Measurements from ENCODE around the gene METTL9. TPM values are rescaled to one million over a fixed set of nuclear protein-coding genes. Genes with fewer than 3 reads are reported as not detected.
A peak's percentile ranks its signal among the peaks of the same experiment; 100 is the strongest.
"Not testable (repeated sequence)": the region's sequence is repeated elsewhere in the genome, so short reads cannot be mapped to it uniquely, and the experiment has no call there.

The METTL9 gene
- polyA plus RNA-seq, 1 donor = 100 TPM

- DNase-seq = no peak
These were observed 25.0 kb upstream of the METTL9 start for GRCh38 chr16:21574372-21574771.

DNA sequence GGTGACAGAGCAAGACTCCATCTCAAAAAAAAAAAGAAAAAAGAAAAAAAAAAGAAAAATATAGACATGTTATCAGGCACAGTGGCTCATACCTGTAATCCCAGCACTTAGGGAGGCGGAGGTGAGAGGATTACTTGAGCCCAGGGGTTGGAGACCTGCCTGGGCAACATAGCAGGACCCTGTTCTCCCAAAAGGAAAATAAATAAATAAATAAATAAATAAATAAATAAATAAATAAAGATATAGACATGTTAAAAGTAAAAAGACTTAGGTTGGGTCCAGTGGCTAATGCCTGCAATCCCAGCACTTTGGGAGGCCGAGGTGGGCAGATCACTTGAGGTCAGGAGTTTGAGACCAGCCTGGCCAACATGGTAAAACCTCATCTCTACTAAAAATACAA, 23.1 kb upstream of the METTL9 start:
- not testable (repeated sequence) for DNase-seq

DNA sequence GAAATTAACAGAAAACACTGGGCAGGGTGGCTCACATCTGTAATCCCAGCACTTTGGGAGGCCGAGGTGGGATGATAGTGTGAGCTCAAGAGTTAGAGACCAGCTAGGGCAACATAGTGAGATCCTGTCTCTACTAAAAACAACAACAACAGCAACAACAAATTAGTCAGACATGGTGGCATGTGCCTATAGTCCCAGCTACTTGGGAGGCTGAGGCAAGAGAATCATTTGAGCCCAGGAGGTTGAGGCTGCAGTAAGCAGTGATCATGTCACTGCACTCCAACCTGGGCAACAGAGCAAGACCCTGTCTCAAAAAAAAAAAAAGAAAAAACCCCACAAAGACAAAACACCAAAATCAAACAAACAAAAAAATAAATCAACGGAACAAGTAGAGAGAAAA, 21.9 kb upstream of the METTL9 start:
- DNase-seq = not testable (repeated sequence)

- not testable (repeated sequence) for DNase-seq
These were observed 21.1 kb upstream of the METTL9 start for GRCh38 chr16:21578311-21578710.

- not testable (repeated sequence) for DNase-seq
These were observed 19.2 kb upstream of the METTL9 start for GRCh38 chr16:21580131-21580530.

DNA sequence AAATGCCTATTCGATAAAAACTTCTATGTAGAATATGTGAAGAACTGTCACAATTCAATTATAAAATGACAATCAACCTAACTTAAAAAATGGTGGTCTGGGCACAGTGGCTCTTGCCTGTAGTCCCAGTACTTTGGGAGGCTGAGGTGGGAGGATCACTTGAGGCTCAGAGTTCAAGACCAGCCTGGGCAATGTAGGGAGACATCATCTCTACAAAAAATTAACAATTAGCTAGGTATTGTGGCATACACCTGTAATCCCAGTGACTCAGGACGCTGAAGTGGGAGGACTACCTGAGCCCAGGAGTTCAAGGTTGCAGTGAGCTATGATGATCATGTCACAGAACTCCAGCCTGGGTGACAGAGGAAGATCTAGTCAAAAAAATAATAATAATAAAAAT, 18.6 kb upstream of the METTL9 start:
- DNase-seq = no peak

DNA sequence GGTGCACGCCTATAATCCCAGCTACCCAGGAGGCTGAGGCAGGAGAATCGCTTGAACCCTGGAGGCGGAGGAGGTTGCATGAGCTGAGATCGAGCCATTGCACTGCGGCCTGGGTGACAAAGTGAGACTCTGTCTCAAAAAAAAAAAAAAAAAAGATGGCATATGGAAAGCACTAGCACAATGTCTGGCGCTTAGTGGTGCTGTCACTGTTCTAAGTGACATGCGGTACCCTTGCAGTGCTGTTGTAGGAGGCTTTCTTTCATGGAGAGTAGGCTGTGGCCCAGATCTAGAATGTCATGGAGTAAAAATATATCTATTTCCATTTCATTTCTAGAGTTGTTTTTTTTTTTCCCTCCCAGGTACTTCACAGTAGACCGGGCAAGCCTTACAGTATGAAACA, 14.6 kb upstream of the METTL9 start:
- no peak for DNase-seq

DNA sequence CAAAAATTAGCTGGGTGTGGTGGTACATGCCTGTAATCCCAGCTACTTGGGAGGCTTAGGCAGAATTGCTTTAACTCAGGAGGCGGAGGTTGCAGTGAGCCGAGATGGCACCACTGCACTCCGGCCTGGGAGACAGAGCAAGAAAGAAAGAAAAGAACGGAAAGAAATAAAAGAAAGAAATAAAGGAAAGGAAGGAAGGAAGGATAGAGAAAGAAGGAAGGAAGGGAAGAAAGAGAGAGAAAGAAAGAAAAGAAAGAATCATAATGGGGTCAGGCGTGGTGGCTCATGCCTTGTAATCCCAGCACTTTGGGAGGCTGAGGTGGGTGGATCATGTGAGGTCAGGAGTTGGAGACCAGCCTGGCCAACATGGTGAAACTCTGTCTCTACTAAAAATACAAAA, 10.8 kb upstream of the METTL9 start:
- not testable (repeated sequence) for DNase-seq

- DNase-seq = no peak
These were observed 9.8 kb upstream of the METTL9 start for GRCh38 chr16:21589551-21589950.

GRCh38 chr16:21590287-21590686, 9.1 kb upstream of the METTL9 start:
- no peak for DNase-seq

DNA sequence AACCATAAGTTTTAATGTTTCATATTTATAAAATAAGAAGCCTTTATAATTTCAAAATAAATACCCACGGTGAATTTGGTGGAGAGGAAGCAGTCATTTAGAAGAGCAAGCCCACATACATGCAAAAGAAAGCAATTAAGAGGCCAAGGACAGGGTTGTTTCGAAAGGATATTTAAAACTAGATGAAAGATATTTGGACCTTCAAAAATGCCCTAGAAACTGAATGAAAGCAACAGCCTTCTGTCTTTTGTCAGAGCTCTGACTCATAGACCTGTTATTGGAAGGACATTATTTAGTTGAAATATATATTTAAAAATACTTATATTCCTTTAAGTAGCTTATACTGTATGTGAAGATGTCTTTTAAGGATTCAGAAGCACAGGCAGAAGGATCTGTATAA, 8.6 kb upstream of the METTL9 start:
- DNase-seq = no peak

- no peak for DNase-seq
These were observed 7.2 kb upstream of the METTL9 start for GRCh38 chr16:21592191-21592590.

DNA sequence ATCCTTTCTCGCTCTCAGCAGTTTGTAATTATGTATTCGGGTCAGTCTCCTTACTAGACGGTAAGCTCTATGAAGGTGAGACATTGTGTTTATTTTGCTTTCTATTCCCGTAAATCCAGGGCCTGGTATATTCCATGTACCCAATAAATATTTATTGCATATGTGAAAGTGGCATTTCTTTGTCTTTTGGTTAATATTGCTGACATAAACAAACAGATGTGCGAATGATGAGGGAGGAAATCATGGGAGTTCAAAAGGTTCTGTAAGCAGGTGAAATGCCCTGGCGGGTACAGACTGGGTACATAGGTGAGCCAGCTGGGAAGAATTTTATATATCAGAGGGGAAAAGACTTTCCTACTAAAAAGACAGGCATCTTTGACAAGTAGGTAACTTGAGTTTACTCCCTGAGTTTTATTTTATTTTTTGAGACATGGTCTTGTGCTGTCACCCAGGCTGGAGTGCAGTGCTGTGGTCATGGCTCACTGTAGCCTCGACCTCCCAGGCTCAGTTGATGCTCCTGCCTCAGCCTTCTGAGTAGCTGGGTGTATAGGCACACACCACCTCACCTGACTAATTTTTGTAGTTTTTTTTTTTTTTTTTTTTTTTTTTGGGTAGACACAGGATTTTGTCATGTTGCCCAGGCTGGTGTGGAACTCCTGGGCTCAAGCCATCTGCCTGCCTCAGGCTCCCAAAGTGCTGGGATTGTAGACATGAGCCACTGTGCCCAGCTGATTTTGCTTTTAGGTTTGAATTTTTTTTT, 5.7 kb upstream of the METTL9 start:
- DNase-seq = no peak

- DNase-seq = no peak
These were observed 1.8 kb upstream of the METTL9 start for GRCh38 chr16:21597561-21598030.

DNA sequence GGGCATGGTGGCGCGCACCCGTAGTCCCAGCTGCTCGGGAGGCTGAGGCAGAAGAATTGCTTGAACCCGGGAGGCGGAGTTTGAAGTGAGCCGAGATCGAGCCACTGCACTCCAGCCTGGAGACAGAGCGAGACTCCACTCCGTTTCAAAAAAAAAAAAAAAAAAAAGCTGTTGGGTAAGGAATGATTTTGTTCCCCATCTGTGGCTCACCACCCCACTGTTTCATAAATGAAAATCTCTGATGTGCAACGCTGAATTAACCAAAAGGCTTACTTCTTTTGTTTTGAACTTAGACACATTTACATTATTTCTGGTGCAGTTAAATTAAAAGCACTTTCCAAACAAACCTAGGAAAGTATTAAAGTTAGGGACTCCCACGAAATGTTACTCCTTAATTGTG, 1.2 kb upstream of the METTL9 start:
- no peak for DNase-seq

GRCh38 chr16:21598701-21599121, 666 bp upstream of the METTL9 start:
- DNase-seq = peak; percentile 8

- peak; percentile 28 for DNase-seq
These were observed 825 bp downstream of the METTL9 start for GRCh38 chr16:21600031-21600773.

- DNase-seq = no peak
These were observed 3.4 kb downstream of the METTL9 start for GRCh38 chr16:21602785-21603184.

GRCh38 chr16:21603928-21604327, 4.6 kb downstream of the METTL9 start:
- no peak for DNase-seq

DNA sequence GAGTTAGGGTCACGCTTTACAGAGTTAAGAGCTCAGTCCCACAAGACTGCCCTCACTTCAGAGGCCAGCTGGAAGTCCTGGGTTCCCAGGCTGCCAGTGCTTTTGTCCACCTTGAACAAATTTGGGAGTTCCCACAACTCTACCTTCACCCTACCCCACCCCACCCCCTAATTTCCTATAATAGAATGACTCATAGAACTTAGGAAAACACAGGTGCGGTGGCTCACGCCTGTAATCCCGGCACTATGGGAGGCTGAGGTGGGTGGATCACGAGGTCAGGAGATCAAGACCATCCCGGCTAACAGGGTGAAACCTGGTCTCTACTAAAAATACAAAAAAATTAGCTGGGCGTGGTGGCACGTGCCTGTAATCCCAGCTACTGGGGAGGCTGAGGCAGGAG, 6.5 kb downstream of the METTL9 start:
- DNase-seq = not testable (repeated sequence)

DNA sequence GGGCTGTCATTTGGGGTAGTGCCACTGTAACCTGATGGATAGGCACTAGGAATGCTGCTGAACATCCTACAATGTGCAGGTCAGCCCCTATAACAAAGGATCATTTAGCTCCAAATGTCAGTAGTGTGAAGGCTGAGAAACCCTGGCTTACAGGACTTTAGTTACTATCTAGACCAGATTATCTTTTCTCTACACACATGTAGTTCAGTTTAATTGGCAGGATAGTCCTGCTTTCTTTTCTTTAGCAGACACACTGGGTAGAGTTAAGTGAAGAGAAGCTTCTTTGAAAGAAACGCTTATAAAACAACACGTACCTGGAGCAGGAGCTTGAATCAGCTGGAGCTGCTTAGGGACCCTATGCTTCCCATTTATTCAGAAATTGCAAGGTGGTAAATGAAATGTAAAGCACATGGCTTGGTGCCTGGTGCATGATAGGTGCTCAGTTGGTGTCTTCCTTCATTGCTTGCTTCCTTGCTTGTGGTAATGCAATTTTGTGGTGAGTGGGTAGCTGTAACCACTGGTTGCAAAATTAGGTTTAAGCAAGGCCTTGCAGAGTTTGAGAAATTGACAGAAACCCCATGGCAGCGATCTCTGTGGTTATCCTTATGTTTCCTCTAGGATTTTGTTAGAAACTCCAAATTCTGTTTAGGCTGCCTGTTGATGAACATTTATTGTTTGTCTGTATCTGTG, 9.4 kb downstream of the METTL9 start:
- DNase-seq = no peak

GRCh38 chr16:21610006-21610544, 10.7 kb downstream of the METTL9 start:
- DNase-seq = no peak

DNA sequence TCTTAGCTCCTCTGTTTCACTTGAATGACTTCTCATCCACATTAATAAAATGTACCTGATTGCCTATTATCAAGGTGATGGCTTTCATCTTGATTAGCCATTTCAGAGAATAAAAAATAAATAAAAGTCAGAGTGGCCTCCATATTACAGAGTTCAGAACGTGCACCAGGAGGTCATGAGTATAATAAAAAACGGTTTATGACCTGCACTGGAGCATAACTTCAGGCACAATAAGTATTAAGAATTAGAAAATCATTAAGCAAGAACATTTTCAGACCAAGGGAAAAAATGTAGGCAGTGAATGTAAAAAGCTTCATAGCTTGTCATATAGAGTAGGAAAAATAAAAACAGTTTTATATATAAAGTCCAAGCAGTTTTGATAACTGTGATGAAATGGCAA, 11.4 kb downstream of the METTL9 start:
- DNase-seq = no peak
